Liver (tissue), 9 donors: ENCODE data around the gene DNAJC6. TPM values are rescaled to one million over a fixed set of nuclear protein-coding genes. Genes with fewer than 3 reads are reported as not detected.

Source experiments
- DNase-seq: peaks from one replicate; pipeline ENCODE4 v3.0.0-alpha.2; 2017; ENCODE audit warnings: low spot score
- H3K27ac ChIP-seq, 2 donors: one replicate each; pipeline ENCODE4 v1.7.0; 2013; ENCODE audit warnings: inconsistent platforms in 2 of 2, low read length in 2 of 2, control low read depth in 1 of 2, low read depth in 1 of 2, mild to moderate bottlenecking in 1 of 2
- H3K27me3 ChIP-seq, 4 donors: one replicate each; pipeline versions ENCODE4 v1.6.1 to v1.7.0; 2013; ENCODE audit warnings: low read length in 3 of 4, inconsistent platforms in 1 of 4, mild to moderate bottlenecking in 1 of 4, moderate library complexity in 1 of 4; ENCODE audit not compliant: control insufficient read depth in 4 of 4, insufficient read depth in 4 of 4
- H3K36me3 ChIP-seq, 4 donors: one replicate each; pipeline versions ENCODE4 v1.6.1 to v1.7.0; 2013; ENCODE audit warnings: low read length in 3 of 4, mild to moderate bottlenecking in 3 of 4, low read depth in 1 of 4, moderate library complexity in 1 of 4; ENCODE audit not compliant: control insufficient read depth in 4 of 4, insufficient read depth in 3 of 4
- H3K4me1 ChIP-seq, 4 donors: one replicate each; pipeline versions ENCODE4 v1.6.1 to v1.7.0; 2013; ENCODE audit warnings: low read length in 3 of 4, mild to moderate bottlenecking in 3 of 4, moderate library complexity in 1 of 4; ENCODE audit not compliant: control insufficient read depth in 4 of 4, insufficient read depth in 4 of 4
- H3K4me3 ChIP-seq, 3 donors: one replicate each; pipeline versions ENCODE4 v1.6.1 to v1.7.0; 2013; ENCODE audit warnings: low read length in 3 of 3, control low read depth in 1 of 3, low read depth in 1 of 3, mild to moderate bottlenecking in 1 of 3
- H3K9ac ChIP-seq, 2 donors: one replicate each; pipeline ENCODE4 v1.7.0; 2013; ENCODE audit warnings: low read length in 2 of 2, mild to moderate bottlenecking in 2 of 2, moderate library complexity in 2 of 2, control low read depth in 1 of 2, low read depth in 1 of 2
- H3K9me3 ChIP-seq, 4 donors: one replicate each; pipeline versions ENCODE4 v1.6.1 to v1.7.0; 2013; ENCODE audit warnings: low read length in 3 of 4; ENCODE audit not compliant: control insufficient read depth in 4 of 4
- EGR1 ChIP-seq, 2 donors: IDR thresholded peaks; 2 replicates each; pipeline ENCODE4 v1.6.1; 2016 to 2018; ENCODE audit warnings: antibody characterized with exemption in 2 of 2, low read depth in 2 of 2
- FOXA1 ChIP-seq: IDR thresholded peaks from 2 replicates; pipeline ENCODE4 v1.6.1; 2016; ENCODE audit warnings: antibody characterized with exemption
- FOXA2 ChIP-seq: IDR thresholded peaks from 2 replicates; pipeline ENCODE4 v1.6.1; 2016; ENCODE audit warnings: antibody characterized with exemption
- GABPA ChIP-seq, 2 donors: IDR thresholded peaks in 1 of 2; conservative IDR thresholded peaks in 1 of 2; 2 replicates each; pipeline ENCODE4 v1.6.1; 2016; ENCODE audit warnings: antibody characterized with exemption in 2 of 2, mild to moderate bottlenecking in 1 of 2, moderate library complexity in 1 of 2
- HNF4A ChIP-seq, 2 donors: conservative IDR thresholded peaks; 2 replicates each; pipeline ENCODE4 v1.6.1; 2016; ENCODE audit warnings: antibody characterized with exemption in 2 of 2, mild to moderate bottlenecking in 2 of 2
- JUND ChIP-seq, 2 donors: IDR thresholded peaks; 2 replicates each; pipeline ENCODE4 v1.6.1; 2016; ENCODE audit warnings: antibody characterized with exemption in 2 of 2
- NR2F2 ChIP-seq: IDR thresholded peaks from 2 replicates; pipeline ENCODE4 v1.6.1; 2016; ENCODE audit warnings: antibody characterized with exemption
- RAD21 ChIP-seq, 2 donors: IDR thresholded peaks; 2 replicates each; pipeline ENCODE4 v1.6.1; 2016; ENCODE audit warnings: antibody characterized with exemption in 2 of 2, mild to moderate bottlenecking in 2 of 2
- RXRA ChIP-seq, 2 donors: IDR thresholded peaks; 2 replicates each; pipeline ENCODE4 v1.6.1; 2017 to 2018; ENCODE audit warnings: antibody characterized with exemption in 2 of 2, mild to moderate bottlenecking in 1 of 2
- SP1 ChIP-seq: IDR thresholded peaks from 2 replicates; pipeline ENCODE4 v1.6.1; 2018; ENCODE audit warnings: antibody characterized with exemption, mild to moderate bottlenecking
- TAF1 ChIP-seq: conservative IDR thresholded peaks from 2 replicates; pipeline ENCODE4 v1.6.1; 2016; ENCODE audit warnings: antibody characterized with exemption, mild to moderate bottlenecking
- YY1 ChIP-seq: IDR thresholded peaks from 2 replicates; pipeline ENCODE4 v1.6.1; 2016; ENCODE audit warnings: antibody characterized with exemption, mild to moderate bottlenecking
- WGBS: extraction: QIAGEN DNeasy Blood & Tissue Kit; methylation state at CpG from one replicate; pipeline ENCODE4 v1.1.7; 2013; 5-methylcytosine and 5-hydroxymethylcytosine counted together
- polyA plus RNA-seq, 2 donors: library from polyadenylated mRNA; stranded (reverse) in 1 of 2; unstranded in 1 of 2; fragments of 200-250 nt in 1 of 2; fragments of >200 nt in 1 of 2; fragmentation: Nextera tagmentation in 1 of 2; extraction: Ambion mirVana in 1 of 2; gene quantifications; one replicate each; pipeline versions ENCODE4 v1.2.1 to v1.2.3, GENCODE V29; 2013 to 2015
- total RNA-seq, 2 donors: library from RNA; depleted of rRNA; stranded (reverse); fragments of >200 nt; gene quantifications; one replicate each; pipeline ENCODE4 v1.2.3, GENCODE V29; 2014
- TF ChIP-seq, protein P1 (sequence below): fragments of 150-350 bp; IDR thresholded peaks from 2 replicates; pipeline ENCODE4 v1.5.1; 2017; ENCODE audit warnings: improper control_type of control experiment, low read depth, low read length; ENCODE audit not compliant: missing input control
- TF ChIP-seq, protein P2 (sequence below): IDR thresholded peaks from 2 replicates; pipeline ENCODE4 v1.6.1; 2016; ENCODE audit warnings: antibody characterized with exemption, mild to moderate bottlenecking
- TF ChIP-seq, protein P3 (sequence below): IDR thresholded peaks from 2 replicates; pipeline ENCODE4 v1.6.1; 2016; ENCODE audit warnings: antibody characterized with exemption
- donor health status: healthy.
- donor health status: healthy.
- donor health status: healthy.
- donor health status: healthy.
- donor health status: healthy.

The DNAJC6 gene
- total and polyA plus RNA-seq, 4 donors = 0.15 to 35.0 (median 0.30) TPM

DNA sequence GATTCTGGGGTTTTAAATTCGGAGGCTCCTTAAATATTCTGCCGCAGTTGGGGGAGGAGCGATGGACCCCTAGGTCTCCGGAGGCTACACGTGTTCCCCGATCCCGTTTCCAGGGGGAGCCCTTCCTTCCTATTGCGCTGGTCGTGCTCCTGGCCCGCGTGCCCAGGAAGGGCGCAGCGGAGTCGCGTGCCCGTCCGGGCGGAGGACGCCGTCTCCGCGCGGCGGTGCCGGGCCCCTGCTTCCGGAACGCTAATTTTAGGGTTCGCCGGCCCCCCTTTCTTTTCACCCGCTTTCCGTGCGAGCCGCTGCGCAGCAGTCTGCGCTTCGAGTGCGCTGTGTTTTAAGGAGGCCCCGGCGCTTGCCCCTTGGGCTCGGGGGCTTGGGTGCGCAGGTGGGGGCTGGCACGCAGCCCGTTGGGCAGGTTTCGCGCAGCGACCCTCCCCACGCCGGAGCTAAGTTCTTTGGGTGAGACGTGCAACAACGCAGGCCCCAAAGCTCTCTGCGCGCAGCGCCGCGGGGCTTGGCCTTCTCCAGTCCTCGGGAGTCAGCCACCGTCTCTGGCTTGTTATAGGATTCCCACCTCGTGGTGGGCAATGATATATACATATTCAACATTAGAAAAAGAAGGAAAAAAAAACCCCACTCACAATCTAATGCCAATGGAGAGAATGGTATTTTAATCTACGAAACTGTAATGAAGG lies 43.5 kb upstream of the DNAJC6 start:
- Histone ChIP-seq H3K27ac (no peak overlapping the region), H3K4me1 (peaks cover 4 to 14% (median 11%) of the 10 kb centered on the region in 4 donors), H3K9ac (no peak overlapping the region), H3K27me3 (peaks cover 0 to 6% (median 1%) of the 10 kb centered on the region in 4 donors), H3K9me3 (no peaks in the 10 kb centered on the region), H3K4me3 (peak overlapping the region; percentile 41 to 56 (median 49)), H3K36me3 (no peaks in the 10 kb centered on the region)
- DNase-seq = peak; percentile 69
- 8% methylated on average over 59 of the region's 59 CpGs for WGBS
- peak in 1 of 2 donors; percentile 13 for TF ChIP-seq RAD21 (IDR thresholded peaks at IDR 0.05)
- TF ChIP-seq EGR1 (IDR thresholded peaks at IDR 0.05; ENCODE audit: low read depth in 2 of 2) = no peak

DNA sequence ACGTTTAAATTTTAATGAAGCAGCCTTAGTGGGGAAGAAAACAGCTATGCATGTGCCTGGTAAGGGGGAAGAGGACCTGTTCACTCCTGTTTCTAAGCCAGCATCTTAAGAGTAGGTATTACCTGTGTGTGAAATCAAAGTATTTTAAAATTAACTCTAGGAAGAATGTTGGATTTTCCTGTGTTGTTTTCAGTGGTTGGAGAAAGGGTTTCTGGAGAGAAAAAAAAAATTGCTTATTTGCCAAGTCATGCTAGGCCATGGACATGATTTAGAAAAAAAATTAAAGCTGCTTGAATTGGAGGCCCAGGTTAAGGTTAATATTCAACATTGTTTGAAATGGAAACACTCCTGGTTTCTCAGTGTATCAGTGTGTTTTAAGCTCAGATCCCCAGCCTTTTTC lies 42.9 kb upstream of the DNAJC6 start:
- no peak overlapping the region for H3K27ac ChIP-seq

More for the DNA sequence above, 42.9 kb upstream of the DNAJC6 start:
- TF ChIP-seq FOXA1 (no peak), TAF1 (no peak), RXRA (IDR thresholded peaks at IDR 0.05) (no peak), GABPA (IDR thresholded peaks at IDR 0.05 in 1 of 2, conservative IDR thresholded peaks at IDR 0.05 in 1 of 2) (no peak), EGR1 (IDR thresholded peaks at IDR 0.05; ENCODE audit: low read depth in 2 of 2) (no peak), NR2F2 (no peak), HNF4A (conservative IDR thresholded peaks at IDR 0.05) (no peak), YY1 (no peak), JUND (IDR thresholded peaks at IDR 0.05) (no peak), SP1 (no peak), FOXA2 (no peak)
- TF ChIP-seq, protein P1, sequence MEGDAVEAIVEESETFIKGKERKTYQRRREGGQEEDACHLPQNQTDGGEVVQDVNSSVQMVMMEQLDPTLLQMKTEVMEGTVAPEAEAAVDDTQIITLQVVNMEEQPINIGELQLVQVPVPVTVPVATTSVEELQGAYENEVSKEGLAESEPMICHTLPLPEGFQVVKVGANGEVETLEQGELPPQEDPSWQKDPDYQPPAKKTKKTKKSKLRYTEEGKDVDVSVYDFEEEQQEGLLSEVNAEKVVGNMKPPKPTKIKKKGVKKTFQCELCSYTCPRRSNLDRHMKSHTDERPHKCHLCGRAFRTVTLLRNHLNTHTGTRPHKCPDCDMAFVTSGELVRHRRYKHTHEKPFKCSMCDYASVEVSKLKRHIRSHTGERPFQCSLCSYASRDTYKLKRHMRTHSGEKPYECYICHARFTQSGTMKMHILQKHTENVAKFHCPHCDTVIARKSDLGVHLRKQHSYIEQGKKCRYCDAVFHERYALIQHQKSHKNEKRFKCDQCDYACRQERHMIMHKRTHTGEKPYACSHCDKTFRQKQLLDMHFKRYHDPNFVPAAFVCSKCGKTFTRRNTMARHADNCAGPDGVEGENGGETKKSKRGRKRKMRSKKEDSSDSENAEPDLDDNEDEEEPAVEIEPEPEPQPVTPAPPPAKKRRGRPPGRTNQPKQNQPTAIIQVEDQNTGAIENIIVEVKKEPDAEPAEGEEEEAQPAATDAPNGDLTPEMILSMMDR = no peak
- TF ChIP-seq, protein P2, sequence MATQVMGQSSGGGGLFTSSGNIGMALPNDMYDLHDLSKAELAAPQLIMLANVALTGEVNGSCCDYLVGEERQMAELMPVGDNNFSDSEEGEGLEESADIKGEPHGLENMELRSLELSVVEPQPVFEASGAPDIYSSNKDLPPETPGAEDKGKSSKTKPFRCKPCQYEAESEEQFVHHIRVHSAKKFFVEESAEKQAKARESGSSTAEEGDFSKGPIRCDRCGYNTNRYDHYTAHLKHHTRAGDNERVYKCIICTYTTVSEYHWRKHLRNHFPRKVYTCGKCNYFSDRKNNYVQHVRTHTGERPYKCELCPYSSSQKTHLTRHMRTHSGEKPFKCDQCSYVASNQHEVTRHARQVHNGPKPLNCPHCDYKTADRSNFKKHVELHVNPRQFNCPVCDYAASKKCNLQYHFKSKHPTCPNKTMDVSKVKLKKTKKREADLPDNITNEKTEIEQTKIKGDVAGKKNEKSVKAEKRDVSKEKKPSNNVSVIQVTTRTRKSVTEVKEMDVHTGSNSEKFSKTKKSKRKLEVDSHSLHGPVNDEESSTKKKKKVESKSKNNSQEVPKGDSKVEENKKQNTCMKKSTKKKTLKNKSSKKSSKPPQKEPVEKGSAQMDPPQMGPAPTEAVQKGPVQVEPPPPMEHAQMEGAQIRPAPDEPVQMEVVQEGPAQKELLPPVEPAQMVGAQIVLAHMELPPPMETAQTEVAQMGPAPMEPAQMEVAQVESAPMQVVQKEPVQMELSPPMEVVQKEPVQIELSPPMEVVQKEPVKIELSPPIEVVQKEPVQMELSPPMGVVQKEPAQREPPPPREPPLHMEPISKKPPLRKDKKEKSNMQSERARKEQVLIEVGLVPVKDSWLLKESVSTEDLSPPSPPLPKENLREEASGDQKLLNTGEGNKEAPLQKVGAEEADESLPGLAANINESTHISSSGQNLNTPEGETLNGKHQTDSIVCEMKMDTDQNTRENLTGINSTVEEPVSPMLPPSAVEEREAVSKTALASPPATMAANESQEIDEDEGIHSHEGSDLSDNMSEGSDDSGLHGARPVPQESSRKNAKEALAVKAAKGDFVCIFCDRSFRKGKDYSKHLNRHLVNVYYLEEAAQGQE = no peak
- TF ChIP-seq, protein P3, sequence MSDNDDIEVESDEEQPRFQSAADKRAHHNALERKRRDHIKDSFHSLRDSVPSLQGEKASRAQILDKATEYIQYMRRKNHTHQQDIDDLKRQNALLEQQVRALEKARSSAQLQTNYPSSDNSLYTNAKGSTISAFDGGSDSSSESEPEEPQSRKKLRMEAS = no peak
- H3K4me1 ChIP-seq = peaks cover 4 to 14% (median 11%) of the 10 kb centered on the region in 4 donors
- no peak overlapping the region for H3K9ac ChIP-seq
- H3K4me3 ChIP-seq = no peak overlapping the region
- no peaks in the 10 kb centered on the region for H3K9me3 ChIP-seq
- WGBS = 14% methylated on average over 1 of the region's 1 CpG
- no peaks in the 10 kb centered on the region for H3K36me3 ChIP-seq
- peaks cover 0 to 6% (median 1%) of the 10 kb centered on the region in 4 donors for H3K27me3 ChIP-seq
- DNase-seq = no peak
